HepG2 (cell line): ENCODE data around the gene TNFRSF13B. TPM values are rescaled to one million over a fixed set of nuclear protein-coding genes. Genes with fewer than 3 reads are reported as not detected.

Experiments used
- ATAC-seq: fragments of 200-7000 bp; cut with Tn5 transposase; 3 replicates; pipeline ENCODE4 v1.9.1; 2020; ENCODE audit warnings: mild to moderate bottlenecking, moderate library complexity
- BruUV-seq: library from RNA; stranded (reverse); fragments of 400-500 nt; replicated peaks from 2 replicates; lab custom pipeline; 2021; lab: Mats Ljungman, UMichigan
- CTCF ChIA-PET: fragments of 300-600 bp; formaldehyde crosslinking; extraction: SDS; loops from one replicate; lab custom pipeline; 2021; ENCODE audit warnings: low total read pairs, inconsistent platforms, low intra/inter-chr PET ratio; lab: Yijun Ruan, JAX
- POLR2A ChIA-PET: fragments of 350-600 bp; sonication (Branson Sonifier 250); formaldehyde crosslinking; loops from one replicate; lab custom pipeline; 2020; ENCODE audit warnings: antibody characterized with exemption, inconsistent platforms; lab: Yijun Ruan, JAX
- DNase-seq: peaks from one replicate; pipeline ENCODE4 v3.0.0-alpha.2; 2015; ENCODE audit warnings: low spot score
- FAIRE-seq: peaks from 3 replicates; lab custom pipeline; 2011; peaks lifted over from hg19 to GRCh38; lab: Jason Lieb, UNC
- H2AFZ ChIP-seq: one replicate; pipeline ENCODE4 v1.6.1; 2011; ENCODE audit warnings: low read length, inconsistent platforms
- H3K27ac ChIP-seq: fragments of 300-600 bp; 3 replicates; pipeline ENCODE4 v1.8.0; 2011; ENCODE audit warnings: mixed run types, mild to moderate bottlenecking, mixed read lengths, low read length, inconsistent platforms; ENCODE audit not compliant: insufficient read depth; ENCODE audit errors: extremely low read length
- H3K27me3 ChIP-seq, 2 experiments: fragments of 200-600 bp in 1 of 2; 2 replicates in 1 of 2; 3 replicates in 1 of 2; pipeline versions ENCODE4 v1.6.0 to v1.8.0; 2011; ENCODE audit warnings: low read length in 2 of 2, mild to moderate bottlenecking in 2 of 2, moderate library complexity in 2 of 2, inconsistent platforms in 1 of 2; ENCODE audit not compliant: insufficient read depth in 2 of 2, control insufficient read depth in 1 of 2
- H3K36me3 ChIP-seq, 2 experiments: fragments of 200-600 bp in 1 of 2; replicated peaks in 1 of 2; 2 replicates in 1 of 2; 3 replicates in 1 of 2; pipeline versions ENCODE4 v1.5.1 to v1.8.0; 2011; ENCODE audit warnings: low read length in 2 of 2, inconsistent platforms in 1 of 2; ENCODE audit not compliant: insufficient read depth in 2 of 2, control insufficient read depth in 1 of 2
- H3K4me1 ChIP-seq: 2 replicates; pipeline ENCODE4 v1.5.1; 2012; ENCODE audit warnings: low read length, inconsistent platforms; ENCODE audit not compliant: insufficient read depth
- H3K4me2 ChIP-seq: 2 replicates; pipeline ENCODE4 v1.6.0; 2011; ENCODE audit warnings: low read depth, low read length, inconsistent platforms
- H3K4me3 ChIP-seq, 3 experiments: fragments of 200-600 bp in 1 of 3; sonication (generic), shearing (Covaris generic) in 1 of 3; replicated peaks in 1 of 3; 2 replicates each; pipeline ENCODE4 v1.5.1; 2011 to 2016; ENCODE audit warnings: low read length in 3 of 3, inconsistent platforms in 2 of 3, low read depth in 2 of 3, mild to moderate bottlenecking in 2 of 3, control low read depth in 1 of 3, mixed read lengths in 1 of 3; ENCODE audit not compliant: insufficient read depth in 1 of 3
- H3K79me2 ChIP-seq: one replicate; pipeline ENCODE4 v1.6.1; 2011; ENCODE audit warnings: low read length, inconsistent platforms; ENCODE audit not compliant: insufficient read depth
- H3K9ac ChIP-seq: 2 replicates; pipeline ENCODE4 v1.6.0; 2011; ENCODE audit warnings: mild to moderate bottlenecking, low read depth, low read length, inconsistent platforms; ENCODE audit not compliant: insufficient read depth
- H3K9me3 ChIP-seq: 2 replicates; pipeline ENCODE4 v1.5.1; 2012; ENCODE audit warnings: mild to moderate bottlenecking, low read length
- H4K20me1 ChIP-seq: 2 replicates; pipeline ENCODE4 v1.6.0; 2011; ENCODE audit warnings: inconsistent platforms, mild to moderate bottlenecking, low read length, moderate library complexity; ENCODE audit not compliant: insufficient read depth
- AKAP8 ChIP-seq: sonication (generic); formaldehyde crosslinking; IDR thresholded peaks from 2 replicates; pipeline ENCODE4 v1.5.1; 2020; ENCODE audit warnings: mild to moderate bottlenecking, missing genetic modification reagents
- ATF3 ChIP-seq: sonication (generic); formaldehyde crosslinking; IDR thresholded peaks from 2 replicates; pipeline ENCODE4 v1.4.0; 2020; ENCODE audit warnings: missing genetic modification reagents
- BCL3 ChIP-seq: sonication (generic); formaldehyde crosslinking; IDR thresholded peaks from 2 replicates; pipeline ENCODE4 v1.5.1; 2020; ENCODE audit warnings: mild to moderate bottlenecking, missing genetic modification reagents, moderate library complexity
- FOXA3 ChIP-seq: IDR thresholded peaks from 2 replicates; pipeline ENCODE4 v1.6.1; 2016; ENCODE audit warnings: missing genetic modification reagents, missing compliant biosample characterization
- FOXK1 ChIP-seq: sonication (generic); formaldehyde crosslinking; IDR thresholded peaks from 2 replicates; pipeline ENCODE4 v1.4.0; 2020; ENCODE audit warnings: low read depth, missing genetic modification reagents, borderline replicate concordance
- PAX8 ChIP-seq: sonication (generic); formaldehyde crosslinking; IDR thresholded peaks from 2 replicates; pipeline ENCODE4 v1.8.0; 2022; ENCODE audit warnings: mild to moderate bottlenecking, missing genetic modification reagents, borderline replicate concordance
- ZNF451 ChIP-seq: sonication (generic); formaldehyde crosslinking; IDR thresholded peaks from 2 replicates; pipeline ENCODE4 v1.5.0; 2020; ENCODE audit warnings: mild to moderate bottlenecking, missing genetic modification reagents
- ZNF503 ChIP-seq: sonication (generic); formaldehyde crosslinking; IDR thresholded peaks from 2 replicates; pipeline ENCODE4 v1.4.0; 2020; ENCODE audit warnings: missing genetic modification reagents
- ZNF513 ChIP-seq: sonication (generic); formaldehyde crosslinking; conservative IDR thresholded peaks from 2 replicates; pipeline ENCODE4 v1.5.0; 2020; ENCODE audit warnings: missing genetic modification reagents
- ZNF589 ChIP-seq: sonication (generic); formaldehyde crosslinking; conservative IDR thresholded peaks from 2 replicates; pipeline ENCODE4 v1.8.0; 2022; ENCODE audit warnings: mild to moderate bottlenecking, moderate library complexity, missing genetic modification reagents
- ZNF879 ChIP-seq: sonication (generic); formaldehyde crosslinking; IDR thresholded peaks from 2 replicates; pipeline ENCODE4 v1.8.1; 2023; ENCODE audit warnings: missing genetic modification reagents
- ZSCAN20 ChIP-seq: sonication (generic); formaldehyde crosslinking; IDR thresholded peaks from 2 replicates; pipeline ENCODE4 v1.4.0; 2020; ENCODE audit warnings: missing genetic modification reagents, mild to moderate bottlenecking, borderline replicate concordance
- WGBS: methylation state at CpG from one replicate; pipeline ENCODE4 v1.1.6; 2017; ENCODE audit warnings: low lambda C conversion rate; 5-methylcytosine and 5-hydroxymethylcytosine counted together
- in situ Hi-C: cut with HindIII; loops from 2 replicates; pipeline ENCODE4 v1.10.0; 2017; ENCODE audit warnings: low pct_unique_long_range_greater_than_20kb; ENCODE audit not compliant: extremely low pct_ligation_motif_present
- intact Hi-C: fragments of 100-400 bp; cut with micrococcal nuclease; formaldehyde crosslinking; loops from one replicate; pipeline ENCODE4 v1.10.0; 2022; ENCODE audit not compliant: unreplicated experiment
- polyA plus RNA-seq, 8 experiments: library from polyadenylated mRNA; depleted of rRNA in 3 of 8; stranded (reverse) in 7 of 8; unstranded in 1 of 8; fragments of >200 nt; fragmentation: Illumina TruSeq in 4 of 8; extraction: Trizol in 4 of 8; gene quantifications; 2 replicates each; pipeline versions ENCODE4 v1.2.1 to v1.2.3, GENCODE V29; 2011 to 2016; ENCODE audit warnings: low read depth in 4 of 8, missing spikeins in 1 of 8, mixed read lengths in 1 of 8; ENCODE audit not compliant: insufficient read depth in 1 of 8
- total RNA-seq, 5 experiments: library from RNA; depleted of rRNA; stranded (reverse); fragments of >200 nt; fragmentation: Illumina TruSeq; extraction: Trizol; gene quantifications; 2 replicates each; pipeline ENCODE4 v1.2.3, GENCODE V29; 2016; ENCODE audit warnings: low read depth in 1 of 5
- TF ChIP-seq, protein P1 (sequence below): sonication (generic); formaldehyde crosslinking; conservative IDR thresholded peaks from 2 replicates; pipeline ENCODE4 v1.4.0; 2020; ENCODE audit warnings: missing genetic modification reagents
- TF ChIP-seq, protein P2 (sequence below): sonication (generic); formaldehyde crosslinking; conservative IDR thresholded peaks from 2 replicates; pipeline ENCODE4 v1.8.1; 2023; ENCODE audit warnings: missing genetic modification reagents
- TF ChIP-seq, protein P3 (sequence below): sonication (generic); formaldehyde crosslinking; IDR thresholded peaks from 2 replicates; pipeline ENCODE4 v1.8.0; 2022; ENCODE audit warnings: mild to moderate bottlenecking, missing genetic modification reagents, moderate library complexity

The TNFRSF13B gene
- total and polyA plus RNA-seq, 2 of the 13 experiments (the other 11 are each of a cell fraction or from before 2014, with no cell fraction given): not detected

DNA sequence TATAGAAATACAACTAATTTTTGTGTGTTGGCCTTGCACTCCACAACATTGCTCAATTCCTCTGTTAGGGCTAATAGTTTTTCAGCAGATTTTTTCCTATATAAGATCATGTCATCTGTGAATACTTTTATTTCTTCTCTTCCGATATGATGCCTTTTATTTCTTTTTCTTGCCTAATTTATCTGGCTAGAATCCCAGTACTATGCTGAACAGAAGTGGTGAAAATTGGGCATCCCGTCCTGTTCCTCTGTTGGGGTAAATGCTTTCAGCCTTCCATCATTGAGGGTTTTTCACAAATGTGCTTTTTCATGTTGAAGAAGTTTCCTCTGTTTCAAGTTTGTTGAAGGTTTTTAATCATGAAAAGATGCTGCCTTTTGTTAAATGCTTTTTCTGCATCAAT is 22.7 kb upstream of the TNFRSF13B start:
- CTCF ChIA-PET: no interaction called here

More for the DNA sequence above, 22.7 kb upstream of the TNFRSF13B start:
- DNase-seq (no peak), FAIRE-seq (no peak), ATAC-seq (no peak)
- WGBS: 1% methylated on average over 2 of the region's 2 CpGs
- intact Hi-C loops: no loop called here
- no peak overlapping the region for H2AFZ ChIP-seq
- BruUV-seq: no TSS peak
- H3K27ac ChIP-seq: no peak overlapping the region
- in situ Hi-C loops: no loop called here
- peaks cover 0 to 7% of the 10 kb centered on the region in 2 experiments; a peak in 2 of 5 replicates for H3K27me3 ChIP-seq
- no peaks in the 10 kb centered on the region for H3K79me2 ChIP-seq
- H3K36me3 ChIP-seq: no peaks in the 10 kb centered on the region
- TF ChIP-seq, protein P1, sequence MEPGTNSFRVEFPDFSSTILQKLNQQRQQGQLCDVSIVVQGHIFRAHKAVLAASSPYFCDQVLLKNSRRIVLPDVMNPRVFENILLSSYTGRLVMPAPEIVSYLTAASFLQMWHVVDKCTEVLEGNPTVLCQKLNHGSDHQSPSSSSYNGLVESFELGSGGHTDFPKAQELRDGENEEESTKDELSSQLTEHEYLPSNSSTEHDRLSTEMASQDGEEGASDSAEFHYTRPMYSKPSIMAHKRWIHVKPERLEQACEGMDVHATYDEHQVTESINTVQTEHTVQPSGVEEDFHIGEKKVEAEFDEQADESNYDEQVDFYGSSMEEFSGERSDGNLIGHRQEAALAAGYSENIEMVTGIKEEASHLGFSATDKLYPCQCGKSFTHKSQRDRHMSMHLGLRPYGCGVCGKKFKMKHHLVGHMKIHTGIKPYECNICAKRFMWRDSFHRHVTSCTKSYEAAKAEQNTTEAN: no peak
- TF ChIP-seq ZNF513 (CRISPR knock-in tag) (no peak), ATF3 (CRISPR knock-in tag) (no peak), AKAP8 (no peak), ZNF879 (no peak), ZNF451 (no peak), BCL3 (no peak), ZSCAN20 (no peak), FOXK1 (CRISPR knock-in tag) (no peak), ZNF589 (CRISPR knock-in tag) (no peak), ZNF503 (CRISPR knock-in tag) (no peak), FOXA3 (CRISPR knock-in tag) (no peak), PAX8 (CRISPR knock-in tag) (no peak)
- TF ChIP-seq, protein P2, sequence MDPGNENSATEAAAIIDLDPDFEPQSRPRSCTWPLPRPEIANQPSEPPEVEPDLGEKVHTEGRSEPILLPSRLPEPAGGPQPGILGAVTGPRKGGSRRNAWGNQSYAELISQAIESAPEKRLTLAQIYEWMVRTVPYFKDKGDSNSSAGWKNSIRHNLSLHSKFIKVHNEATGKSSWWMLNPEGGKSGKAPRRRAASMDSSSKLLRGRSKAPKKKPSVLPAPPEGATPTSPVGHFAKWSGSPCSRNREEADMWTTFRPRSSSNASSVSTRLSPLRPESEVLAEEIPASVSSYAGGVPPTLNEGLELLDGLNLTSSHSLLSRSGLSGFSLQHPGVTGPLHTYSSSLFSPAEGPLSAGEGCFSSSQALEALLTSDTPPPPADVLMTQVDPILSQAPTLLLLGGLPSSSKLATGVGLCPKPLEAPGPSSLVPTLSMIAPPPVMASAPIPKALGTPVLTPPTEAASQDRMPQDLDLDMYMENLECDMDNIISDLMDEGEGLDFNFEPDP (CRISPR knock-in tag): no peak
- TF ChIP-seq, protein P3, sequence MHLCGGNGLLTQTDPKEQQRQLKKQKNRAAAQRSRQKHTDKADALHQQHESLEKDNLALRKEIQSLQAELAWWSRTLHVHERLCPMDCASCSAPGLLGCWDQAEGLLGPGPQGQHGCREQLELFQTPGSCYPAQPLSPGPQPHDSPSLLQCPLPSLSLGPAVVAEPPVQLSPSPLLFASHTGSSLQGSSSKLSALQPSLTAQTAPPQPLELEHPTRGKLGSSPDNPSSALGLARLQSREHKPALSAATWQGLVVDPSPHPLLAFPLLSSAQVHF (CRISPR knock-in tag): no peak
- TF ChIP-seq, all 625 proteins: peak for 0
- H3K9ac ChIP-seq: no peak overlapping the region
- no peaks in the 10 kb centered on the region for H3K9me3 ChIP-seq
- H4K20me1 ChIP-seq: no peaks in the 10 kb centered on the region
- H3K4me3 ChIP-seq: no peak overlapping the region
- H3K4me2 ChIP-seq: no peak overlapping the region
- H3K4me1 ChIP-seq: no peaks in the 10 kb centered on the region
- POLR2A ChIA-PET: no interaction called here
